BLaER1 (cell line): Measurements from ENCODE around the gene PIK3C3.
"Not testable (repeated sequence)": the region's sequence is repeated elsewhere in the genome, so short reads cannot be mapped to it uniquely, and the experiment has no call there.

Source experiments
- H3K27ac ChIP-seq: shearing (Covaris generic); formaldehyde crosslinking; 2 replicates; pipeline ENCODE4 v1.8.1; 2022
- H3K27me3 ChIP-seq: shearing (Covaris generic); formaldehyde crosslinking; 2 replicates; pipeline ENCODE4 v1.8.1; 2022
- H3K36me3 ChIP-seq: shearing (Covaris generic); formaldehyde crosslinking; 2 replicates; pipeline ENCODE4 v1.8.1; 2022
- H3K4me1 ChIP-seq: shearing (Covaris generic); formaldehyde crosslinking; 2 replicates; pipeline ENCODE4 v1.8.1; 2022
- H3K4me2 ChIP-seq: shearing (Covaris generic); formaldehyde crosslinking; 2 replicates; pipeline ENCODE4 v1.8.1; 2022
- H3K4me3 ChIP-seq: shearing (Covaris generic); formaldehyde crosslinking; 2 replicates; pipeline ENCODE4 v1.8.1; 2022
- H3K9ac ChIP-seq: shearing (Covaris generic); formaldehyde crosslinking; 2 replicates; pipeline ENCODE4 v1.8.1; 2022
- H3K9me3 ChIP-seq: shearing (Covaris generic); formaldehyde crosslinking; 2 replicates; pipeline ENCODE4 v1.8.1; 2022
- H4K20me1 ChIP-seq: shearing (Covaris generic); formaldehyde crosslinking; 2 replicates; pipeline ENCODE4 v1.8.1; 2022
- Cebpa-rat ChIP-seq: shearing (Covaris generic); IDR thresholded peaks from 2 replicates; pipeline ENCODE4 v1.8.1; 2022

PIK3C3 gene

GRCh38 chr18:42005782-42006181 lies 50.7 kb downstream of the PIK3C3 start:
- Histone ChIP-seq H3K27ac (no peak overlapping the region), H3K4me3 (no peak overlapping the region), H4K20me1 (no peaks in the 10 kb centered on the region), H3K4me1 (peaks cover 30% of the 10 kb centered on the region), H3K9ac (no peak overlapping the region), H3K36me3 (peaks cover 66% of the 10 kb centered on the region), H3K4me2 (no peak overlapping the region), H3K27me3 (no peaks in the 10 kb centered on the region), H3K9me3 (peaks cover under 1% of the 10 kb centered on the region)
- no peak for TF ChIP-seq Cebpa-rat

GRCh38 chr18:42009457-42009856 lies 54.4 kb downstream of the PIK3C3 start:
- peaks cover 68% of the 10 kb centered on the region for H3K36me3 ChIP-seq
- not testable (repeated sequence) for H3K27ac ChIP-seq, H3K4me1 ChIP-seq, H3K4me2 ChIP-seq, H4K20me1 ChIP-seq, H3K9ac ChIP-seq, H3K9me3 ChIP-seq, H3K4me3 ChIP-seq, H3K27me3 ChIP-seq

- peaks cover 62% of the 10 kb centered on the region for H3K36me3 ChIP-seq
- H3K4me2 ChIP-seq, result no peak overlapping the region
- no peak overlapping the region for H3K27ac ChIP-seq
- no peaks in the 10 kb centered on the region for H3K4me1 ChIP-seq
- H3K9me3 ChIP-seq, result no peaks in the 10 kb centered on the region
- no peak for TF ChIP-seq Cebpa-rat
- no peak overlapping the region for H3K9ac ChIP-seq
- H3K4me3 ChIP-seq, result no peak overlapping the region
- H4K20me1 ChIP-seq, result no peaks in the 10 kb centered on the region
- no peaks in the 10 kb centered on the region for H3K27me3 ChIP-seq
These were observed 56.0 kb downstream of the PIK3C3 start for GRCh38 chr18:42011053-42011452.

GRCh38 chr18:42018831-42019230 lies 63.8 kb downstream of the PIK3C3 start:
- Histone ChIP-seq H3K4me3 (no peak overlapping the region), H3K27ac (no peak overlapping the region), H3K36me3 (peaks cover 65% of the 10 kb centered on the region), H3K4me1 (no peaks in the 10 kb centered on the region), H3K27me3 (no peaks in the 10 kb centered on the region), H3K9ac (no peak overlapping the region), H4K20me1 (no peaks in the 10 kb centered on the region), H3K4me2 (no peak overlapping the region), H3K9me3 (no peaks in the 10 kb centered on the region)
- TF ChIP-seq Cebpa-rat, result no peak

GRCh38 chr18:42024131-42024530 lies 69.1 kb downstream of the PIK3C3 start:
- peaks cover 56% of the 10 kb centered on the region for H3K36me3 ChIP-seq
- H3K27me3 ChIP-seq, result no peaks in the 10 kb centered on the region
- H3K27ac ChIP-seq, result no peak overlapping the region
- no peak for TF ChIP-seq Cebpa-rat
- H3K9me3 ChIP-seq, result no peaks in the 10 kb centered on the region
- no peaks in the 10 kb centered on the region for H3K4me1 ChIP-seq
- H3K4me3 ChIP-seq, result no peak overlapping the region
- H3K4me2 ChIP-seq, result no peak overlapping the region
- H4K20me1 ChIP-seq, result no peaks in the 10 kb centered on the region
- H3K9ac ChIP-seq, result no peak overlapping the region

- no peak overlapping the region for H3K4me2 ChIP-seq
- TF ChIP-seq Cebpa-rat, result no peak
- H3K27me3 ChIP-seq, result no peaks in the 10 kb centered on the region
- peaks cover 58% of the 10 kb centered on the region for H3K36me3 ChIP-seq
- no peak overlapping the region for H3K4me3 ChIP-seq
- no peak overlapping the region for H3K9ac ChIP-seq
- no peak overlapping the region for H3K27ac ChIP-seq
- H3K9me3 ChIP-seq, result no peaks in the 10 kb centered on the region
- no peaks in the 10 kb centered on the region for H3K4me1 ChIP-seq
- H4K20me1 ChIP-seq, result no peaks in the 10 kb centered on the region
These were observed 70.5 kb downstream of the PIK3C3 start for GRCh38 chr18:42025491-42025890.

GRCh38 chr18:42025974-42026625 lies 71.1 kb downstream of the PIK3C3 start:
- Histone ChIP-seq H3K9me3 (no peaks in the 10 kb centered on the region), H4K20me1 (no peaks in the 10 kb centered on the region), H3K27me3 (no peaks in the 10 kb centered on the region), H3K4me2 (no peak overlapping the region), H3K9ac (no peak overlapping the region), H3K36me3 (peaks cover 59% of the 10 kb centered on the region), H3K4me3 (no peak overlapping the region), H3K27ac (no peak overlapping the region), H3K4me1 (no peaks in the 10 kb centered on the region)
- no peak for TF ChIP-seq Cebpa-rat

- Histone ChIP-seq H3K9ac (no peak overlapping the region), H3K4me1 (no peaks in the 10 kb centered on the region), H3K36me3 (peaks cover 66% of the 10 kb centered on the region), H4K20me1 (no peaks in the 10 kb centered on the region), H3K9me3 (no peaks in the 10 kb centered on the region), H3K4me3 (no peak overlapping the region), H3K27me3 (no peaks in the 10 kb centered on the region), H3K4me2 (no peak overlapping the region), H3K27ac (no peak overlapping the region)
- TF ChIP-seq Cebpa-rat, result no peak
These were observed 73.3 kb downstream of the PIK3C3 start for GRCh38 chr18:42028247-42028832.

GRCh38 chr18:42029092-42029491 lies 74.1 kb downstream of the PIK3C3 start:
- no peak for TF ChIP-seq Cebpa-rat
- Histone ChIP-seq H3K9me3 (no peaks in the 10 kb centered on the region), H3K4me1 (no peaks in the 10 kb centered on the region), H3K9ac (no peak overlapping the region), H4K20me1 (no peaks in the 10 kb centered on the region), H3K27ac (no peak overlapping the region), H3K4me3 (no peak overlapping the region), H3K36me3 (peaks cover 74% of the 10 kb centered on the region), H3K4me2 (no peak overlapping the region), H3K27me3 (no peaks in the 10 kb centered on the region)

GRCh38 chr18:42030586-42031182 lies 75.7 kb downstream of the PIK3C3 start:
- Histone ChIP-seq H4K20me1 (no peaks in the 10 kb centered on the region), H3K4me3 (no peak overlapping the region), H3K9ac (no peak overlapping the region), H3K27ac (no peak overlapping the region), H3K27me3 (no peaks in the 10 kb centered on the region), H3K36me3 (peaks cover 77% of the 10 kb centered on the region), H3K4me1 (no peaks in the 10 kb centered on the region), H3K9me3 (no peaks in the 10 kb centered on the region), H3K4me2 (no peak overlapping the region)
- TF ChIP-seq Cebpa-rat, result no peak
